DOHH2 (cell line): ENCODE measurements around the gene BTBD2.

Experiments used
- H3F3A ChIP-seq: fragments of 200-600 bp; sonication (generic), shearing (Covaris generic); 2 replicates; pipeline ENCODE4 v1.6.0; 2016; ENCODE audit warnings: antibody characterized with exemption, mild to moderate bottlenecking; ENCODE audit not compliant: control insufficient read depth, insufficient read depth
- H3K27ac ChIP-seq: fragments of 200-600 bp; sonication (generic); 2 replicates; pipeline ENCODE4 v1.5.1; 2014; ENCODE audit warnings: low read depth, mild to moderate bottlenecking, low read length, moderate library complexity
- H3K27me3 ChIP-seq: fragments of 200-600 bp; sonication (generic); 2 replicates; pipeline ENCODE4 v1.6.1; 2014; ENCODE audit warnings: mild to moderate bottlenecking, low read length, mixed read lengths; ENCODE audit not compliant: control insufficient read depth
- H3K36me3 ChIP-seq: fragments of 200-600 bp; sonication (generic); 2 replicates; pipeline ENCODE4 v1.6.1; 2014; ENCODE audit warnings: mild to moderate bottlenecking, low read length, moderate library complexity, mixed read lengths; ENCODE audit not compliant: control insufficient read depth
- H3K4me1 ChIP-seq: fragments of 200-600 bp; sonication (generic); 2 replicates; pipeline ENCODE4 v1.6.1; 2014; ENCODE audit warnings: mild to moderate bottlenecking, low read length, mixed read lengths; ENCODE audit not compliant: control insufficient read depth
- H3K4me2 ChIP-seq: fragments of 200-600 bp; sonication (generic); 2 replicates; pipeline ENCODE4 v1.6.0; 2014; ENCODE audit warnings: mild to moderate bottlenecking, low read length, moderate library complexity
- H3K4me3 ChIP-seq: fragments of 200-600 bp; sonication (generic); 2 replicates; pipeline ENCODE4 v1.5.1; 2014; ENCODE audit warnings: mild to moderate bottlenecking, low read length, mixed read lengths
- H3K79me2 ChIP-seq: fragments of 200-600 bp; sonication (generic); 2 replicates; pipeline ENCODE4 v1.6.1; 2014; ENCODE audit warnings: mild to moderate bottlenecking, low read length, mixed read lengths; ENCODE audit not compliant: control insufficient read depth
- H3K9me2 ChIP-seq: fragments of 200-600 bp; sonication (generic); replicated peaks from 2 replicates; pipeline ENCODE4 v1.6.1; 2014; ENCODE audit warnings: mild to moderate bottlenecking, low read length, mixed read lengths; ENCODE audit not compliant: control insufficient read depth
- H3K9me3 ChIP-seq: fragments of 200-600 bp; sonication (generic); 2 replicates; pipeline ENCODE4 v1.6.1; 2014; ENCODE audit warnings: antibody characterized with exemption, low read length, mixed read lengths; ENCODE audit not compliant: control insufficient read depth, insufficient read depth
- H4K20me1 ChIP-seq: fragments of 200-600 bp; sonication (generic); 2 replicates; pipeline ENCODE4 v1.6.0; 2014; ENCODE audit warnings: low read depth, mild to moderate bottlenecking, antibody characterized with exemption, low read length, moderate library complexity; ENCODE audit not compliant: control insufficient read depth, insufficient read depth
- EZH2phosphoT487 ChIP-seq: fragments of 200-600 bp; sonication (generic); IDR thresholded peaks from 2 replicates; pipeline ENCODE4 v1.6.1; 2017; ENCODE audit warnings: borderline replicate concordance, mild to moderate bottlenecking, antibody characterized with exemption, low read length, moderate library complexity, mixed read lengths
- TF ChIP-seq, protein P1 (sequence below): fragments of 200-600 bp; sonication (generic); IDR thresholded peaks from one replicate; pipeline ENCODE4 v1.5.1; 2014; ENCODE audit warnings: antibody characterized with exemption, mild to moderate bottlenecking, low read depth, low read length; ENCODE audit not compliant: poor library complexity, severe bottlenecking

BTBD2 gene

DNA sequence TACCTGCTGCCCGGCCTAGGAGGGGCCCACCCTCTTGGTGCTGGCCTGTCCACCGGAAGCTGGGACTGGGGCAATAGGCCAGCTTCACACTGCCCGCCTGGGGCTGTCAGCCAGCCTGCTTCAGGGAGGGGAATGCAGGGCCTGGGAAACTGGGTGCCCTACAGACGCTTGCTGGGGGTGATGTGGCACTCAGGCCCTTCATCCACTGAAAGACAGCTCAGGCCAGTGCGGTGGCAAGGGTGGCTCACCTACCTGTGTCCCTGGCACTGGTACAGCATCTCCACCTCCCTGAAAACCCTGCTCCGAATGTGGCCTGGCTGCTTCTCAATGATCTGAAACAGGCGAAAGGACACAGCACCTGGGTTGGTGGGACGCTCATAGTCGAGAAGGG, 27.7 kb upstream of the BTBD2 start:
- Histone ChIP-seq H3K4me3 (peak overlapping the region; percentile 46), H3K79me2 (peaks cover 67% of the 10 kb centered on the region), H3K9me2 (no peaks in the 10 kb centered on the region), H3K27ac (peak overlapping the region; percentile 53), H4K20me1 (peaks cover 59% of the 10 kb centered on the region), H3F3A (peaks cover 47% of the 10 kb centered on the region), H3K4me1 (peaks cover 97% of the 10 kb centered on the region), H3K4me2 (peak overlapping the region; percentile 98), H3K36me3 (peaks cover 95% of the 10 kb centered on the region), H3K9me3 (no peaks in the 10 kb centered on the region), H3K27me3 (no peaks in the 10 kb centered on the region)
- TF ChIP-seq EZH2phosphoT487 = no peak
- TF ChIP-seq, protein P1, sequence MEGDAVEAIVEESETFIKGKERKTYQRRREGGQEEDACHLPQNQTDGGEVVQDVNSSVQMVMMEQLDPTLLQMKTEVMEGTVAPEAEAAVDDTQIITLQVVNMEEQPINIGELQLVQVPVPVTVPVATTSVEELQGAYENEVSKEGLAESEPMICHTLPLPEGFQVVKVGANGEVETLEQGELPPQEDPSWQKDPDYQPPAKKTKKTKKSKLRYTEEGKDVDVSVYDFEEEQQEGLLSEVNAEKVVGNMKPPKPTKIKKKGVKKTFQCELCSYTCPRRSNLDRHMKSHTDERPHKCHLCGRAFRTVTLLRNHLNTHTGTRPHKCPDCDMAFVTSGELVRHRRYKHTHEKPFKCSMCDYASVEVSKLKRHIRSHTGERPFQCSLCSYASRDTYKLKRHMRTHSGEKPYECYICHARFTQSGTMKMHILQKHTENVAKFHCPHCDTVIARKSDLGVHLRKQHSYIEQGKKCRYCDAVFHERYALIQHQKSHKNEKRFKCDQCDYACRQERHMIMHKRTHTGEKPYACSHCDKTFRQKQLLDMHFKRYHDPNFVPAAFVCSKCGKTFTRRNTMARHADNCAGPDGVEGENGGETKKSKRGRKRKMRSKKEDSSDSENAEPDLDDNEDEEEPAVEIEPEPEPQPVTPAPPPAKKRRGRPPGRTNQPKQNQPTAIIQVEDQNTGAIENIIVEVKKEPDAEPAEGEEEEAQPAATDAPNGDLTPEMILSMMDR = no peak

DNA sequence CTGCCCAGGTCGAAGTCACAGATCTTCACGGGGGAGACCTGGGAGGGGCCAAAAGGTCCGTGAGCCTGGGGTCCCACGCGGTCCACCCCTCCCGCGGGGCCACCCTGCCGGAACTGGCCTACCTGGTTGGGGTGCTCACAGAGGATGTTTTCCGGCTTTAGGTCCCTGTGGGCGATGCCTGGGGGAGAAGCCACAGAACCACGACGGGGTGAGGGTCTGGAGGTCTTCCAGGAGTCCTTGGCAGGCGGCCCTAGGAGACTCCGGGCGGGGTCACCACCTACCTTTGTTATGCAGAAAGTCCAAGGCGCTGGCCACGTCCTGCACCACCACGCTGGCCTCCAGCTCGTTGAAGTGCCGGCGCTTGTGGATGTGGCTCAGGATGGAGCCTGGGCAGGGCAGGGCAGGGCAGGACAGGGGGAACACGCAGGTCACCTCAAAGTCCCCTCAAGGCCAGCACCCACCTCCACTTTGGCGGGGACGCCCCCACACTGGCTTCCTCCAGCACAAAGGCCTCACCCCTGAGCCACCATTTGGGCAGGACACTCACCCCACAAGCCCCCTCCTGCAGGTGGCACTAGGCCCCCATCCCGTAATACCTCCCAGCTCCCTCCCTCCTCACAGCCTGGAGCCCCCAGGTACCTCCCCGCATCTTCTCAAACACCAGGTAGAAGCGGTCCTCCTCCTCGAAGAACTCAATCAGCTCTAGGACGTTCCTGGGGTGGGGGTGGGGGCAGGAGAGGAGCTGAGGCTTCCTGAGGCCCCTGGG, 27.2 kb upstream of the BTBD2 start:
- peaks cover 53% of the 10 kb centered on the region for H4K20me1 ChIP-seq
- H3K4me1 ChIP-seq = peaks cover 97% of the 10 kb centered on the region
- no peaks in the 10 kb centered on the region for H3K27me3 ChIP-seq
- H3K27ac ChIP-seq = peak overlapping the region; percentile 53
- no peaks in the 10 kb centered on the region for H3K9me2 ChIP-seq
- H3F3A ChIP-seq = peaks cover 51% of the 10 kb centered on the region
- peaks cover 62% of the 10 kb centered on the region for H3K79me2 ChIP-seq
- no peak for TF ChIP-seq EZH2phosphoT487
- TF ChIP-seq, protein P1 = no peak
- H3K4me2 ChIP-seq = peak overlapping the region; percentile 98
- peak overlapping the region; percentile 46 for H3K4me3 ChIP-seq
- peaks cover 95% of the 10 kb centered on the region for H3K36me3 ChIP-seq
- H3K9me3 ChIP-seq = no peaks in the 10 kb centered on the region

DNA sequence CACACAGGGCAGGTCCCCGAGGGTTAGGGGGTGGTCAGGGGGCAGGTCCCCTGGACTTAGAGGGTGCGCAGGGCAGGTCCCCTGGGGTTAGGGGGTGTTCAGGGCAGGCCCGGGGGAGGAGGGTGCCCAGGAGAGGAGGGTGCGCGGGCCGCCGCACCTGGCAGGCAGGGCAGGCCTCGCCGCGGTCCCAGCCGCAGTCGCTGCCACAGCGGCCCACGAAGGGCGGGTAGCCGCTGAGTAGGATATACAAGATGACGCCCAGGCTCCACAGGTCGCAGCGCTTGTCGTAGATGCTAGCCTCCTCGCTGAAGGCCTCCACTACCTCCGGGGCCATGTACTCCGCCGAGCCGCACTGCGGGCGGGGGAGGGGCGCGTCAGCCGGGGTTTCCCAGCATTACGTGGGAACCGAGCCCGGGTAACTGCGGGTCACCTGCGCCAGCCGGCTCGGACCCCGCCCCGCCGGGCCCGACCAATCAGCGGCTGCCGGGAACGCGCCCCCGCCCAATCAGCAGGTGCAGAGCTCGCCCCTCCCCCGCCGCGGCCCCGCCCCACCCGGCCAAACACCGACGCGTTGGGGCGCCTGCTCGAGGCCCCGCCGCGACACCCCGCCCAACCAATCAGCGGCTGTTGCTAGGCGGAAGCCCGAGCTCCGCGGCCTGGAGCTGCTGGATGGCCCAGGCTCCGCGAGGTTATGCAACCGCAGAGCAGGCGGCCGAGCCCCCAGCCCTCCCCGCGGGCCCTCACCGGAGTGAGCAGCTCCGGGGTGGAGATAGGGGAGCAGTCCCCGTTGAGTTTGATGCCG, 26.4 kb upstream of the BTBD2 start:
- H4K20me1 ChIP-seq = peaks cover 45% of the 10 kb centered on the region
- no peaks in the 10 kb centered on the region for H3K9me2 ChIP-seq
- peaks cover 54% of the 10 kb centered on the region for H3K79me2 ChIP-seq
- peak overlapping the region; percentile 53 for H3K27ac ChIP-seq
- no peaks in the 10 kb centered on the region for H3K27me3 ChIP-seq
- H3K4me2 ChIP-seq = peak overlapping the region; percentile 98
- no peaks in the 10 kb centered on the region for H3K9me3 ChIP-seq
- H3K4me3 ChIP-seq = peak overlapping the region; percentile 61
- TF ChIP-seq EZH2phosphoT487 = no peak
- TF ChIP-seq, protein P1 = no peak
- H3F3A ChIP-seq = peaks cover 56% of the 10 kb centered on the region
- peaks cover 97% of the 10 kb centered on the region for H3K4me1 ChIP-seq
- peaks cover 92% of the 10 kb centered on the region for H3K36me3 ChIP-seq
